ENCODE data around the gene FRMD4A.

Gene FRMD4A

GRCh38 chr10:13801907-13802288 is 528.8 kb downstream of the FRMD4A start:
- no peak for TF ChIP-seq CTCF (conservative IDR thresholded peaks at IDR 0.05; ENCODE audit: control insufficient read depth, insufficient read depth, low read depth, low read length)
- no peak for DNase-seq (ENCODE audit: low read depth)
- no peak overlapping the region for H3K4me3 ChIP-seq (ENCODE audit: control insufficient read depth, low read depth, low read length)

- no peak for DNase-seq (ENCODE audit: low read depth)
- no peak overlapping the region for H3K4me3 ChIP-seq (ENCODE audit: control insufficient read depth, low read depth, low read length)
- no peak for TF ChIP-seq CTCF (conservative IDR thresholded peaks at IDR 0.05; ENCODE audit: control insufficient read depth, insufficient read depth, low read depth, low read length)
These were observed 529.4 kb downstream of the FRMD4A start for GRCh38 chr10:13801156-13801906.

GRCh38 chr10:13797164-13797563 is 533.6 kb downstream of the FRMD4A start:
- no peak for TF ChIP-seq CTCF (conservative IDR thresholded peaks at IDR 0.05; ENCODE audit: control insufficient read depth, insufficient read depth, low read depth, low read length)
- H3K4me3 ChIP-seq (ENCODE audit: control insufficient read depth, low read depth, low read length): no peak overlapping the region
- DNase-seq (ENCODE audit: low read depth): no peak

- no peak for TF ChIP-seq CTCF (conservative IDR thresholded peaks at IDR 0.05; ENCODE audit: control insufficient read depth, insufficient read depth, low read depth, low read length)
- no peak overlapping the region for H3K4me3 ChIP-seq (ENCODE audit: control insufficient read depth, low read depth, low read length)
- no peak for DNase-seq (ENCODE audit: low read depth)
These were observed 534.8 kb downstream of the FRMD4A start for GRCh38 chr10:13795653-13796555.

GRCh38 chr10:13794992-13795612 is 535.6 kb downstream of the FRMD4A start:
- no peak overlapping the region for H3K4me3 ChIP-seq (ENCODE audit: control insufficient read depth, low read depth, low read length)
- no peak for DNase-seq (ENCODE audit: low read depth)
- no peak for TF ChIP-seq CTCF (conservative IDR thresholded peaks at IDR 0.05; ENCODE audit: control insufficient read depth, insufficient read depth, low read depth, low read length)

- H3K4me3 ChIP-seq (ENCODE audit: control insufficient read depth, low read depth, low read length): no peak overlapping the region
- TF ChIP-seq CTCF (conservative IDR thresholded peaks at IDR 0.05; ENCODE audit: control insufficient read depth, insufficient read depth, low read depth, low read length): no peak
- no peak for DNase-seq (ENCODE audit: low read depth)
These were observed 538.7 kb downstream of the FRMD4A start for GRCh38 chr10:13792006-13792405.
